GM19023 (cell line): Measurements from ENCODE around the gene RNU11.
"Not testable (repeated sequence)": the region's sequence is repeated elsewhere in the genome, so short reads cannot be mapped to it uniquely, and the experiment has no call there.

Source experiments
- ATAC-seq: cut with Tn5 transposase; IDR thresholded peaks from one replicate; pipeline ENCODE4 v1.9.1; 2021; ENCODE audit warnings: mild to moderate bottlenecking, moderate library complexity; ENCODE audit not compliant: unreplicated experiment

RNU11 gene

DNA sequence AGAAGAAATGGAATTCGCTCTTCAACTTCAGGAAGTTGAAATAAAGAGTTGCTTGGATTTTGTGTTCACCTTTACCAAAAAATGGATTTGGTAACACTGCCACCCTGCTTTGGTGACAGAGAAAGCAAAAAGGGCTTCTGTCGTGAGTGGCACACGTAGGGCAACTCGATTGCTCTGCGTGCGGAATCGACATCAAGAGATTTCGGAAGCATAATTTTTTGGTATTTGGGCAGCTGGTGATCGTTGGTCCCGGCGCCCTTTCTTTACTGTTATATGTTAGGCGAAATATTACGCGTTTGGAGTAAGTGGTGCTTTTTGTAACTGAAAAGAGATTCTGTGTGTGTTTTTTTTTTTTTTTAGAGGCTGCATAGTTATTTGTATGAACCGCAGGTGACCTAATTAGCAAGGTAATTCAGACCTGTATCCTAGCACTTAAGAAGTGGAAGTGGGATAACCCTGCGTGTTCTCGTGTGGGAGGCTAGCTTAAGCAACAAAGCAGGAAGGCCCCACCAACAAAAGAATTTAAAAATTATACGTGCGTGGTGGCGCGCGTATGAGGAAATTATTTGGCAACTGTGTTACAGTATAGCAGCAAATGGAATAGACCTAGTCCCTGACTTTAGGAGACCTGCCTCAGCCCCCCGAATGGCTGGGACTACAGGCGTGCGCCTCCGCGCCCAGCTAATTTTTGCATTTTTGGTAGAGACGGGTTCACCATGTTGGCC, at the start of gene RNU11:
TSS of gene RNU11 (plus strand) at position 127 of the 725 bp plus-strand sequence.
- ATAC-seq, result peak; percentile 69

GRCh38 chr1:28601696-28602095, 46.7 kb upstream of the RNU11 start:
- ATAC-seq, result no peak

- ATAC-seq, result no peak
Measured at GRCh38 chr1:28602536-28603439, 45.6 kb upstream of the RNU11 start.

DNA sequence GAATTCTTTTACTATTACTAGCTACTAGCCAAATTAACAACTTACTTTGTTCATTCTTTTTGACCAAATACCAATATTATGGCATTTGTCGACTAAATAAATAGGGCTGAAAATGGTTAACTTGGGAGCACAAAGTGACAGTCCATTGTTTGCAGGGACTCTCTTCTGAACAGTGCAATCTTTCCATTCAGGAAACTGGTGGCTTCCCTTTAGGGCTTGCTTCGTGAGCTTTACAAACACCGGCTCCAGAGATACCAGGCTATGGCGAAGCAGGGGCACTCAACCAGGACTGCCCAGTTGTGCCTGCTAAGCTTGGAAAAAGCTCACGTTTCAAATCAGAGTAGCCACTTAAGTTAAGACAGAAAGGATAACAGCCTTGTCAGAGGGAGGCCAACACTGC, 44.0 kb upstream of the RNU11 start:
- ATAC-seq, result no peak

GRCh38 chr1:28604962-28605361, 43.4 kb upstream of the RNU11 start:
- no peak for ATAC-seq

DNA sequence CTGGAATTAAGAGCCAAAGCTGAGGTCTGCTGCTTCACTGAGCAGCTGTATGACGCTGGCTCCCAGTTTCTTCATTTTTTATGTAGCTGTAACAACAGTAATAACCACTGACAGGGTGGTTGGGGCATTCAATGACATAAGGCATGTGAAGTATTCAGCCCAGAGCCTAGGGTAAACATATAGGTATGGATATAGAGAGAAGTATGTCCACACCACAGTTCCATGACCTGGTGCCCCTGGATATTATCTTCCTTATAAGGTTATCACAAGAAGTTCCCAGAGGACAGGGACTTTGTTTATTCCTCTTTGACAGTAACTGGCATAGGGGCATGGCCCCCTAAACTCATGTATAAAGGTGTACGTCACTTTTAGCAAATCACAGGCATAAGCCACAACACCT, 41.6 kb upstream of the RNU11 start:
- ATAC-seq, result no peak

DNA sequence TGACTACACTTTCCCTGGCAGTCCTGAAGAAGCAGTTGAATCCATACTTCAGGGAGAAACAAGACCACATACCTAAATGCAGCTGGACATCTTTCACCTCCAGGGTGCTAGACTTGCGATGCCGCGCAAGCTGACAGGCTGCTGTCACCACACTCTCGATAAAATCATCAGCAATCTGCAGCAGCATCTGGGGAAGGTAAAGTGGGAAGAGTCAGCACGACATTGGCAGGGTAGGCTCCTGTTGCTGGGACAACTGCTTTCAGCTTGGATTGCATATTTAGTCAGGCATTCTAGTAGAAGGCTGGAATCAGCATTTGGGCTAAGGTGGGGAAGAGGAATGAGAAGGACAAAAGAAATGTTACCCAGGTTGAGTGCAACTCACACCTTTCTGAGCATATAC, 35.2 kb upstream of the RNU11 start:
- ATAC-seq, result no peak

GRCh38 chr1:28631713-28632112, 16.7 kb upstream of the RNU11 start:
- no peak for ATAC-seq

DNA sequence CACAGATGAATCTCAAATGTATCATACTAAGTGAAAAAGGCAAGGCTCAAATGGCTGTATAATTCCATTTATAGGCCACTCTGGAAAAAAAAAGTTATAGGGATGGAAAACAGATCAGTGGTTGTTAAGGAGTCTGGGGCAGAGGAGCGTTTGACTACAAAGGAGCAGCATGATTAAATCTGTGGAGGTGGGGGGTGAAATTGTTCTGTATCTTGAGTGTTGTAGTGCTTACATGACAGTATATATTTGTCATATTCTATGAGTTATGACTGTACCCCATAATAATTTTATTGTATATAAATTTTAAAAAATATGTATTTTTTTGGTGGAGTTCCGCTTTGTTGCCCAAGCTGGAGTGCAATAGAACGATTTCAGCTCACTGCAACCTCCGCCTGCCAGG, 15.8 kb upstream of the RNU11 start:
- ATAC-seq, result no peak

- no peak for ATAC-seq
Measured at GRCh38 chr1:28640766-28641165, 7.6 kb upstream of the RNU11 start.

DNA sequence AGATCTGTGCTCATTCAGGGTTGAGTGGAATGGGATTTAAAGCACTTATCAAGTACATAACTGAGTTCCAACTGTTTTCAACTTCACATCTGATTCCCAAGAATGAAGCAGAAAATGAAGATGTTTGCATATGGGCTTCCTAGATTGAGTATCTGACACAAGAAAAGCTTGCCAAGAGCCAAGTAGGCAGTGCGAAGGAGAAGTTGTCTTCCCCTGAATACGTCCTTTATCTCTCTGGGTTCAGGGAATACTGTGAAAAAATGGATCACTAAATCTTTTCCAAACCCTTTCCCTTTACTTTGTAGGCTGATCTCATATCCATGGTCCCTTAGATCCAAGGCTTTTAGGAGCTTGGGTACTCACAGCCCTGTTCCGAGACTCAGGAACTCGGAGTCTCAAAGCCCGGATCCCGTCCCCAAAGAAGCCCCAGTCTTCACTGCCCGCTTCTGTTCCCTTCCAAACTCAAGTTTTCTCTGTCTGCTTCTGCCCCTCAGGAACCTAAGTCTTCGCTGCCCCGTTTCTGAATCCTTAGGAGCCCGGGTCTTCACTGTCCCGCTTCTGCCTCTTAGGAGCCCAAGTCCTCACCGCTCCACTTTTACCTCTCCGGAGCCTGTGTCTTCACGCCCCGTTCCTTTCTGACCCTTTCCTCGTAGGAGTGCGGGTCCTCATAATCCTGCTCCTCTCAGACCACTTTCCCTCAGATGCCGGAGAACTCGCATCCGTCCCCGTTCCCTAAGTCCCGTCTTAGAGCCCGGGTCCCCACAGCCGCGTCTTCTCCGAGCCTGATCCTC, 6.1 kb upstream of the RNU11 start:
- ATAC-seq, result peak; percentile 17

DNA sequence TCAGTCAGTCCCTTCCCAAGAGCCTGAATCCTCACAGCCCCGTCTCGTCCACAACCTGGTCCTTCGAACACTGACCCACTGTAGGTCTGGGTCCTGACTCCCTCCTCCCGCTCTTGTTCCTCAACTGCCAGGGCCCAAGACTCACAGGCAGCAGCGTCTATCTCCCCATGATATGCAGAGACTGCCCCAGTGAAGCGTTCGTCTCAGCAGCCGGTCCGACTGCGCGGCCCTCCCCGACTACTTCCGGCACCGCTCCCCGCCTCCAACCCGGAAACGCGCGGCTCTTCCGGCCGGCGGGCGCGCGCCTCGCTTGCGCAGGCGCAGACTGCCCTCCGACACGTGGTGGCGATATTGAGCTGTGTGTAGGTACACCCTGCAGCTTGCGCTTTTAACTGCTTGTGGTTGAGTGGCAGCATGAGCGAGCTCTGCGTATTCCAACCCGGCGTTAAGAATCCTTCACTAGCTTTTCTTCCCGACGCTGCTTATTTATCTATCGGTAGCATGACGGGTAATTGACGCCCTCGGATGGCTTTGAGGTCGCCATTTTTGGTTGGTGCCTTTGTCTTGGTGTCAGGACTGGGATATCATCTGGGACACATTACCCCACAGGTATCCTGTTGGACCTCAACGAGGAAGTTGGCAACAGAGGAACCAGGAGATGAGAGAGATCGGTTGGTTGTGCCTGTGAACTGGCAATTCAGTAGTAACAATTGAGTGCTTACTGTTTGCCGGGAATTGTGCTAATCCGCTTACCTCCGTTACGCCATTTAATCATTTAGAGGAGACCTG, 5.4 kb upstream of the RNU11 start, which contains the start of gene TAF12:
TSS of gene TAF12 (minus strand) at position 221 of the 789 bp plus-strand sequence. CDS start 20,986 bp downstream, outside the sequence.
- peak; percentile 69 for ATAC-seq

- no peak for ATAC-seq
Measured at GRCh38 chr1:28644494-28644893, 3.9 kb upstream of the RNU11 start.

- not testable (repeated sequence) for ATAC-seq
Measured at GRCh38 chr1:28645406-28645805, 3.0 kb upstream of the RNU11 start.

DNA sequence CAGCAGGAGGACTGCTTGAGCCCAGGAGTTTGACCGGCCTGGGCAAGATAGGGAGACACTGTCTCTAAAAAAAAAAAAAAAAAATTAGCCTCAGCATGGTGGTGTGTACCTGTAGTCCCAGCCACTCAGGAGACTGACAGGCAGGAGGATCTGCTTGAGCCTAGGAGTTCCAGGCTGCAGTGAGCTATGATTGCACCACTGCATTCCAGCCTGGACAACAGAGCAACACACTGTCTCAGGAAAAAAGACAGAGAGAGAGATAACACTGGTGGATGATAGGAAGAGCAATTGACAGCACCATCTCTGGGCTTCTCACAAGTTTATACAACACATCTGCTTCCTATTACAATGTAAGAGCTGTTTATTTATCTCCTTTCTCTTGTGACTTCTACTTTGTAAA, 2.4 kb upstream of the RNU11 start:
- no peak for ATAC-seq

GRCh38 chr1:28648008-28648473, 359 bp upstream of the RNU11 start:
- peak; percentile 64 for ATAC-seq

- not testable (repeated sequence) for ATAC-seq
Measured at GRCh38 chr1:28653063-28653462, 4.7 kb downstream of the RNU11 start.

GRCh38 chr1:28653870-28654269, 5.5 kb downstream of the RNU11 start:
- ATAC-seq, result not testable (repeated sequence)

DNA sequence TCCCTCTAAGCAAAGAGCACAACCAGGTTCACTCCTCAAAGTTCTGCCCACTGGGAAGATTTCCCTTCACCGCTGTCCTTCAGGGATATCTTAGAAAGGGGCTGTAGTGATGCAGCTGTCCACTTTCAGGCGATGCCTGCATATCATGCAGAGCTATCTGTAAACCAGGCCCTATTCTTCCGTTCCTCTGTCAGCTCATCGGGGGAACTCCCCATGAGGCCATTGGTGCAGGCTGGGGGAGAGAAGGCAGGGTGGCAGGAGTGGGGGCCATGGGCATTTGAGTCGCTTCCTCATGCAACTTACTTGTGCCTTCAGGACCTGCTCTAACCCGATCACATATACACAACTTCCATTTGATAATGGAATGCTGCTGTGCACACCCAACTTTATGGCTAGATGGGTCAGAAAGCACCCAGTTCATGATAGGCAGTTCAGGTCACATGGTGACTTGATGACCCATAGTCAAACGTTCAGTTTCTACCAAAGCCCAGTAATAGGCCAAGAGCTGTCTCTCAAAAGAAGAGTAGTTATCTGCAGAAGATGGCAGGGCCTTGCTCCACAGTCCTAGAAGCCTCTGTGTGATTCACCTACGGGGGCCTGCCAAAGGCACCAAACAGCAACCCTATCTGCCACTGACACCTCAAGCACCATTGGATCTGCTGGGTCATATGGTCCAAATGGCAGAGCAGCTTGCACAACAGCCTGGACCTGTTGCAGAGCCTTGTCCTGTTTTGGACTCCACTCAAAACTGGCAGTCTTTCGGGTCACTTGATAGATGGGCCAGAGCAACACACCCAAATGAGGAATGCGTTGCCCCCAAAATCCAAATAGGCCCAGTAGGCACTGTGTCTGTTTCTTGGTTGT, 7.3 kb downstream of the RNU11 start:
- not testable (repeated sequence) for ATAC-seq
